HG02884 (cell line): Measurements from ENCODE around the gene RANBP3.

ENCODE experiments used
- ATAC-seq: cut with Tn5 transposase; IDR thresholded peaks from one replicate; pipeline ENCODE4 v1.9.1; 2021; ENCODE audit warnings: mild to moderate bottlenecking, moderate library complexity; ENCODE audit not compliant: unreplicated experiment

Gene RANBP3

DNA sequence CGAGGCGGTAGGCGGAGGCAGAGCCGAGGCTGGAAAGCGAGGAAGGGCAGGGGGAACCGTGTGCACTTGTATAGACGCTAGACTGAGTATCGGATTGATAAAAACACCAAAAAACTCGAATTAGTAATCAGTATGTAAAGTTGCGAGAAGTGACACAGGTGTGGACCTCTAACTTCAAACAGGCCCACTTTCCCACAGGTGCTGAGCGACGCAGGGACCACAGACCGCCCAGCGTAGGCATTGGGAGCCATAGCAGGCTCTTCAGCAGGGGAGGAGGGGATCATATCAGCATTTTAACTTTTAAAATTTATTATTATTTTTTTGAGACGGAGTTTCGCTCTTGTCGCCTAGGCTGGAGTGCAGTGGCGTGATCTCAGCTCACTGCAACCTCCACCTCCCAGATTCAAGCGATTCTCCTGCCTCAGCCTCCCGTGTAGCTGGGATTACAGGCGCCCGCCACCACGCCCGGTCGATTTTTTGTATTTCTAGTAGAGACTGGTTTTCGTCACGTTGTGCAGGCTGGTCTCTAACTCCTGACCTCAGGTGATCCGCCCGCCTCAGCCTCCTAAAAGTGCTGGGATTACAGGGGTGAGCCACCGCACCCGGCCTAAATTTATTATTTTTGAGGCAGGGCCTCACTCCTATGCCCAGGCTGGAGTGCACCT, 72.7 kb downstream of the RANBP3 start:
- ATAC-seq: no peak

DNA sequence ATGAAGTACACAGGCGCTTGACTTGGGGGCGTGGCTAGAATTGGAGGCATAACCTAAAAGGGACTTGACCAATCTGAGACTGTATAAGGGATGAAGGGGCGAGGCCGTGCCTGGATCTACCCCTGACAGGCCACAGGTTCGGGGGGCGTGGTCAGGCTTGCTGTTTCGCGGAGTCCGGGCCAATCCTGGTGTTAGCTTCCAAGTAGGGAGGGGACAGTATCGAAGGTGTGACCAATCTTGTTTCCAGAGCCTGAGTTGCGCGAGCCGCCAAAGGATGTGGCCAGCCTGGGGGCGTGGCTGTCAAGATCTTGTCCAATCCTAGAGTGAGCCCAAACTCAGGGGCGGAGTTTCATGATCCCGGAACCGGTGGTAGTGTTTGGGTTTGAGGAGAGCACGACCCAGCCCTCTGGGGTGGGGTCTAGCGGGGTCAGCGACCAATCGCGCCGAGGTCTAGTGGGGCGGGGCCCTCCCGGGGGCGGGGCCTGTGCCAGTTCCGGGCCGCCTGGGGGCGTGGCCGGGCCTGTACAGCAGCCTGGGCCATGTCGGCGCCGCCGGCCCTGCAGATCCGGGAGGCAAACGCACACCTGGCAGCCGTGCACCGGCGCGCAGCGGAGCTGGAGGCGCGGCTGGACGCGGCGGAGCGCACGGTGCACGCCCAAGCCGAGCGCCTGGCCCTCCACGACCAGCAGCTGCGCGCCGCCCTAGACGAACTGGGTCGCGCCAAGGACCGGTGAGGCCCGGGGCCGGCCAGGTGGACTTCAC, 73.4 kb downstream of the RANBP3 start, which contains the start of gene VMAC:
VMAC (plus strand) TSS at position 521 of the 762 bp plus-strand sequence; CDS start at position 540, 19 bp downstream.
- peak; percentile 82 for ATAC-seq

DNA sequence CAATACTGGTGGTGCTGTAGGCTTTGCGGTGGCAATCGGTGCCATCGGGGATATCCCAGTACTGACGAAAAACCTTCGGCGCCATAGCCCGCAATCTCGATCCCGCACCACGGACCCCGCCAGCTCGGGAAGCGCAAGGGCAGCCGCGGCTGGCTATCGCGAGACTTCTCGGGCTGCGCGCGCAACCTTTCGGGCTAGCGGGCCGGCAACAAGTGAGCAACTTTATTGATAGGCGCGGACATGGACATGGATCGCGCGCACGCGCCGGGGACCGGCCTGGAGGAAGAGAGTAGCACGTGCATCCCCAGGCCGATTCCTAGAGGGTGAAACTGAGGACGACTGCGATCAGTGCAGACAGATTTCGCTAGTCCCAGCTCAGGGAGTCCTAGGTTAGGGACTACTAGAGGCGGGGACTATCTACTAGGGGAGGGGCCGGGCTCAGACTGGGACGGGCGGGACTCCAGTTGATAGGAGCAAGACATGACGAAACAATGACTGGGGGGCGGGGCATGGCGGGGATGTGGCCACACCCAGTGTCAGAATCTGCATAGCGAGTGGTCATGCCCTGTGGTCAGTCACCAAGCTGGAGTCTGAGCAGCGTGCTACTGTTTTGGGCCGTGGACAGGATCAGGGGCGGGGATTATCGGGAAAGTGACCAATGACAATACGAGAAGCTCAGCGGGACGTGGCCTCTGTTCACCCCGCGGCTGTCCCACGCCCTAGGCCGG, 74.2 kb downstream of the RANBP3 start, which contains the start of gene NDUFA11:
NDUFA11 (minus strand) TSS at position 167 of the 728 bp plus-strand sequence; CDS start at position 85, 82 bp downstream.
- ATAC-seq: peak; percentile 27

DNA sequence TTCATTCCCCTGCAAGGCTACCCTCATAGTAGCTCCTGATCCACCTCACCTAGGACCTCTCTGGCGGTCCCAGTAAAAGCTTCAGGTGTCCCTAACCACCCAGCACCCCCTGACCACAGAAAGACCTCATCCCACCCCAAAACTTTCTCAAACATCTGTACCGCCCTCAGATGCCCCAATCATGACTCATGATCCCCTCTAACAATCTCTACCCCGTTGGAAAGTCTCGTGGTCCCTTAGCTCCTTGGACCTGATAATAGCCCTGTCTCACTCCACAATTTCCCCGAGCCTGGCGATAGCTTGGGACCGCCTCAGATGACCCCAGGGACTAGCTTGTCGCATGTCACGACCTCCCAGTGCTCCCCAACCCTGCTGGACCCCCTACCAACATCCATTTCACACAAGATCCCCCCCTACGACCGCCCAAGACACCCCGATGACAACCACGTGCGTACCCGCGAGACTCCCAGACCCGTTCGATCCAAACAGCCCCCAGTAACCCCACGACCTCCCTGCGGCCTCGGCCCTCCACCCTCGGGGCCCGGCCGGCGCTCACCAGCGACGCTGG, 74.8 kb downstream of the RANBP3 start:
- no peak for ATAC-seq

DNA sequence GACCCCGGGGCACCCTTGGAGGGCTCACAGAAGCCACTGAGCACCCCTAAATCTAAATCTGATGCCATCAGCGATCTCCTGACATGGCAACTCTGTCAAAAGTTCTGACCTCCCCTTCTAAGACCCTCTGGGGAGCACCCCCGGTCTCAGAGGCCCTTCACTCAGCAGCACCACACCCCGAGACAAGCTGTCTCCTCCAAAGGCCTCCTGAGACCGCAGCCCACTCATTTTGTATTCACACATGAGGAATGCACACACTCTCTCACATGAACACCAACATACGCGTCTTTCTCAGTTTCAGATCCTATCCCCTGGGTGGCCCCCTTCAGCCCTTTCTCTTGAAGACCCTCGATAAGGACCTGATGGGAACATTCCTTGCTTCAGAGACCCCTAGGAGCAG, 77.0 kb downstream of the RANBP3 start:
- no peak for ATAC-seq

GRCh38 chr19:5899728-5900526, 78.0 kb downstream of the RANBP3 start:
- ATAC-seq: no peak

- ATAC-seq: no peak
These were observed 80.6 kb downstream of the RANBP3 start for GRCh38 chr19:5897189-5897969.

DNA sequence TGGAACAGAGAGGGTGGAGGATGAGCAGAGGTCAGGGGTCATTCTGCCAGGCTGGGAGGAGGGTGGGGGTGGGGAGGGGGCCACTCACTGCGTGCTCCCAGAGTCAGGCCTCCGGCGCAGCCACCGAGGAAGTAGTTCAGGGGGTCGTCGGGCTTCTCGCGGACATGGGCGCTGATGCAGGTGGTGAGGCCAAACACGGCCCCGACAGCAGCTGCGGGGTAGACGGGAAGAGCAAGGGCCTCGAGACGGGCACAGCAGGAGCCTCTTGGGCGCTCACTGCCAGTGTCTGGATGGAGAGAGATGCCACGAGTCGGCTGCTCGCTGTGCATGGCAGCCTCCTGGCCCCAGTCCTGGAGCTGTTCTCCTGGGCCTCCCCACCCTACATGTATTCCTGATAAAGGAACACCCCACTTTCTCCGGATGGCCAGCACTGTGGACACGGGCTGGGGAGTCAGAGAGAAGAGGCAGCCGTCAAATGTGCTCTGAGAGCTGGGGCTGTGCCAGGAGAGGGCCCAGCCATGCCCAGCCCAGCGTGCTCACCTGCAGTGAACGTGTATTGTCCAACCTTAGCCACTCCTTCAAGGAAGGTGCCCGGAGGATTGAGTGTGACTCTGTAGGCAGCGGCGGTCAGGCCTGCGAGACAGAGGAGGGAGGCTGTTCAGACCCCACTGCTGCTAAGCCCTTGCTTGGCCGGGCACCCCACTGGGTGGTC, 81.4 kb downstream of the RANBP3 start:
- no peak for ATAC-seq

DNA sequence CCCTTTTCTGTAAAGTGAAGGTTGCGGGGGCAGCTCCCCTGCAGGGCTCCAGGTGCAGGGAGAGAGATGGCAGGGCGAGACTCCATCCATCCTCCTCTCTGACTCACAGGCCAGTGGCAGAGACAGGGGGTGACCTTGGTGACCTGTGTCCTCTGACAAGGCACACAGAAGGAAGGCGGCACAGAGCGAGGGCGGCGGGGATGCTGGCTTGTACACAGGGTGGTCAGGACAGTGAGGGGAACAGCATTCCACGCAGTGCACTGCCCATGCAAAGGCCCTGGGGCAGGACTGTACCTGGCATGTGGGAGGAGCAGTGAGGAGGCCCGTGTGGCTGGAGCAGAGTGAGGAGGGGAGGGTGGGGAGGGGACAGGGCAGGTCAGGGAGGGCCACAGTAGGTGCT, 82.0 kb downstream of the RANBP3 start:
- no peak for ATAC-seq

GRCh38 chr19:5895409-5895808, 82.5 kb downstream of the RANBP3 start:
- ATAC-seq: no peak

- no peak for ATAC-seq
These were observed 83.1 kb downstream of the RANBP3 start for GRCh38 chr19:5894704-5895349.

DNA sequence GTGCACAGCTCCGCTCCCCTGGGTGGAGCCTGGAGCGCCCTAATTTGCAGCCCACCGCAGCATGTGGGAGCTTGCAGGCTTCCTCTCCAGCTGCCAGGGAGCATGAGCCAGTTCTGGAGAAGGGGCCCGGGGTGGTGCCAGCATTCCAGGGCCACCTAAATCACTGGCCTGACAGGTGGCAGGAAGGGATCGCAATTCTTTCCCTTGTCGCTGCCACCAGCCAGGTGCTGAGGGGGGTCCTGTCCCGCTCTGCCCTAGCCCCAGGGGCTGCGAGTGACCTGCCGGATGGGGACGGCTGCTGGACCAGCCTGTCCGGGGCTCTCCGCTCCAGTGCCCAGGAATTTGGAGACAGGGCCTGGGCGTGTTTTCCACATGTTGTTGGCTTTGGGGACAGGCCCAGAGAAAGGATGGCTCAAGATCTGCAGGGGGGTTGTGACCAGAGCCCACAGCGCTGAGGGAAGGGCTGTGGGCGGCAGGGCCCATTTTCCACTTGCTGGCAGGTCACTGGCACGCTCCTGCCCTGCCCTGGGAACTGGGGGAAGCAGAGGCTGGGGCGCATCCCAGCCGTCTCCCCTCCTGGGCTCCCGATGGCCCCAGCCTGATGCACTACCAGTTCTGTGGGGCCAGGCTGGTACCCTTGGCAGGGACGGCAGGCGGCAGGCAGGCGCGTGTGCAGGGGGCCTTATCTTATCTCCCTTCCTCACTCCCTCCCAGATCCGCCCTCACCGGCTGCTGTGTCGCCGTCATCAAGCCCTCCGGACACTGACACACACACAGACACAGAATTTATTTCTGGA, 83.8 kb downstream of the RANBP3 start:
- ATAC-seq: no peak

GRCh38 chr19:5893296-5893903, 84.5 kb downstream of the RANBP3 start:
- no peak for ATAC-seq

GRCh38 chr19:5892772-5893275, 85.1 kb downstream of the RANBP3 start:
- ATAC-seq: no peak

- no peak for ATAC-seq
These were observed 85.8 kb downstream of the RANBP3 start for GRCh38 chr19:5891938-5892771.

- no peak for ATAC-seq
These were observed 86.4 kb downstream of the RANBP3 start for GRCh38 chr19:5891572-5891937.
